Breast epithelium (tissue), 3 donors: ENCODE data around the gene SPNS2.

ENCODE experiments used
- POLR2AphosphoS5 ChIP-seq, 3 donors: sonication (generic); formaldehyde crosslinking; IDR thresholded peaks; one replicate each; pipeline ENCODE4 v1.6.1; 2017; ENCODE audit warnings: antibody characterized with exemption in 3 of 3
- TF ChIP-seq, protein P1 (sequence below), 3 donors: fragments of 450-650 bp; IDR thresholded peaks; one replicate each; pipeline ENCODE4 v1.5.1; 2016 to 2017; ENCODE audit warnings: antibody characterized with exemption in 3 of 3, mild to moderate bottlenecking in 3 of 3, moderate library complexity in 3 of 3

DNA sequence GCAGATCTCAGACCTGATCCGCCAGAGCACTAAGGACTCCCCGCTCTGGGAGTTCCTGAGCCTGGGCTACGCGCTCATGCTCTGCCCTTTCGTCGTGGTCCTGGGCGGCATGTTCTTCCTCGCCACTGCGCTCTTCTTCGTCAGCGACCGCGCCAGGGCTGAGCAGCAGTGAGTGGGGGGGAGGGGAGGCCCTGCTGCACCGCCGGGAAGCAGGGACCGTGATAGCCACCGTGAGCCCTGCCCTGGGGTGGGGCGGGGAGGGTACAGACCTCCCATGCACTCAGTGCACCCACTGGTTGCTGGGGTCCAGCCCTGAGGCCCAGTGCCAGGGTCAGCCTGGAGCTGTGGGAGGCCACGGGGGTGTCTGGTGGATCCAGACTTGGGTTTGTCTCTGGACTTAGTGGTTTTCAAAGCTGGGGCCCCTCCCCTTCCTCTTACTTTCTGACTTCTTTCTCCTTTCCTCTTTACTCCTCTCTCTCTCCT is 37.6 kb downstream of the SPNS2 start:
- no peak for TF ChIP-seq POLR2AphosphoS5 (IDR thresholded peaks at IDR 0.05)
- TF ChIP-seq, protein P1, sequence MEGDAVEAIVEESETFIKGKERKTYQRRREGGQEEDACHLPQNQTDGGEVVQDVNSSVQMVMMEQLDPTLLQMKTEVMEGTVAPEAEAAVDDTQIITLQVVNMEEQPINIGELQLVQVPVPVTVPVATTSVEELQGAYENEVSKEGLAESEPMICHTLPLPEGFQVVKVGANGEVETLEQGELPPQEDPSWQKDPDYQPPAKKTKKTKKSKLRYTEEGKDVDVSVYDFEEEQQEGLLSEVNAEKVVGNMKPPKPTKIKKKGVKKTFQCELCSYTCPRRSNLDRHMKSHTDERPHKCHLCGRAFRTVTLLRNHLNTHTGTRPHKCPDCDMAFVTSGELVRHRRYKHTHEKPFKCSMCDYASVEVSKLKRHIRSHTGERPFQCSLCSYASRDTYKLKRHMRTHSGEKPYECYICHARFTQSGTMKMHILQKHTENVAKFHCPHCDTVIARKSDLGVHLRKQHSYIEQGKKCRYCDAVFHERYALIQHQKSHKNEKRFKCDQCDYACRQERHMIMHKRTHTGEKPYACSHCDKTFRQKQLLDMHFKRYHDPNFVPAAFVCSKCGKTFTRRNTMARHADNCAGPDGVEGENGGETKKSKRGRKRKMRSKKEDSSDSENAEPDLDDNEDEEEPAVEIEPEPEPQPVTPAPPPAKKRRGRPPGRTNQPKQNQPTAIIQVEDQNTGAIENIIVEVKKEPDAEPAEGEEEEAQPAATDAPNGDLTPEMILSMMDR (IDR thresholded peaks at IDR 0.05): no peak
